AG04450 (cell line): Measurements from ENCODE around the gene SCGB2B2. TPM values are rescaled to one million over a fixed set of nuclear protein-coding genes. Genes with fewer than 3 reads are reported as not detected.

ENCODE experiments used
- CTCF ChIA-PET: fragments of 300-600, 350-600 bp; formaldehyde crosslinking; extraction: SDS; loops from one replicate; lab custom pipeline; 2022; ENCODE audit warnings: antibody characterized with exemption, inconsistent platforms; lab: Charles Lee
- POLR2A ChIA-PET: fragments of 350-600 bp; formaldehyde crosslinking; extraction: SDS; loops from one replicate; lab custom pipeline; 2021; ENCODE audit warnings: antibody characterized with exemption, inconsistent platforms; lab: Yijun Ruan, JAX
- DNase-seq: peaks from one replicate; pipeline ENCODE4 v3.0.0-alpha.2; 2011; ENCODE audit warnings: low read depth, low spot score
- H3K27ac ChIP-seq: one replicate; pipeline ENCODE4 v1.5.1; 2012; ENCODE audit warnings: low read depth, low read length, control low read depth
- H3K27me3 ChIP-seq: one replicate; pipeline ENCODE4 v1.6.0; 2012; ENCODE audit warnings: low read length; ENCODE audit not compliant: control insufficient read depth, insufficient read depth
- H3K4me3 ChIP-seq: 2 replicates; pipeline ENCODE4 v1.5.1; 2011; ENCODE audit warnings: mild to moderate bottlenecking, low read depth, low read length, control low read depth
- H3K9me3 ChIP-seq: 2 replicates; pipeline ENCODE4 v1.5.1; 2012; ENCODE audit warnings: low read length; ENCODE audit not compliant: control insufficient read depth, insufficient read depth
- polyA plus RNA-seq: library from polyadenylated mRNA; depleted of rRNA; stranded (reverse); fragments of >200 nt; gene quantifications from 2 replicates; pipeline ENCODE4 v1.2.3, GENCODE V29; 2011
- TF ChIP-seq, protein P1 (sequence below): IDR thresholded peaks from 2 replicates; pipeline ENCODE4 v1.5.1; 2011; ENCODE audit warnings: low read depth, low read length, control low read depth, inconsistent platforms

SCGB2B2 gene
- polyA plus RNA-seq, 1 experiment: 0.21 TPM

DNA sequence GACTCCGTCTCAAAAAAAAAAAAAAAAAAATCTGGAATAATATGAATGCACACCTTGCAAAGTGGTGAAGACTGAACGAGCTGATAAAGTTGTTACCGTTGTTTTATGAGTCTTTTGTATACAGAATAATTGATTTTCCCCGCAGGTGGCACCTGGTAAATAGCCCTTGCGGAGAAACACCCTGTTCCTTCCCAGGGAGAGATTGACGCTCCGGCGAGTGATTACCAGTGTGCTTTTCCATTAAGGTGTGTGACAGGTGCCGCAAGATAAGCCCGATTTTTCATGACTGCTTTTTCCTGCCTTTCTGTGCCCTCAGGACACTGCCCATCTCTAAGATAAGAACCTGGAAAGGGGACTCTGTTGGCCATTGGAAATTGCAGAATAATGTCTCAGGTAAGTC, 1.5 kb upstream of the SCGB2B2 start:
- ChIA-PET CTCF (interaction anchor here (0.7 to 2.5 kb wide), 3 partner anchors 34 to 438 kb away, joined by 3 to 8 read pairs (median 3); no protein-coding TSS in a partner anchor), POLR2A (interaction anchor here (0.7 to 1.8 kb wide), 3 partner anchors 17 to 56 kb away, joined by 3 to 17 read pairs (median 4); partner anchors contain the start of gene ZNF181)
- H3K4me3 ChIP-seq: peak overlapping the region; percentile 75
- no peaks in the 10 kb centered on the region for H3K27me3 ChIP-seq
- DNase-seq: no peak
- peak overlapping the region; percentile 87 for H3K27ac ChIP-seq
- TF ChIP-seq, protein P1, sequence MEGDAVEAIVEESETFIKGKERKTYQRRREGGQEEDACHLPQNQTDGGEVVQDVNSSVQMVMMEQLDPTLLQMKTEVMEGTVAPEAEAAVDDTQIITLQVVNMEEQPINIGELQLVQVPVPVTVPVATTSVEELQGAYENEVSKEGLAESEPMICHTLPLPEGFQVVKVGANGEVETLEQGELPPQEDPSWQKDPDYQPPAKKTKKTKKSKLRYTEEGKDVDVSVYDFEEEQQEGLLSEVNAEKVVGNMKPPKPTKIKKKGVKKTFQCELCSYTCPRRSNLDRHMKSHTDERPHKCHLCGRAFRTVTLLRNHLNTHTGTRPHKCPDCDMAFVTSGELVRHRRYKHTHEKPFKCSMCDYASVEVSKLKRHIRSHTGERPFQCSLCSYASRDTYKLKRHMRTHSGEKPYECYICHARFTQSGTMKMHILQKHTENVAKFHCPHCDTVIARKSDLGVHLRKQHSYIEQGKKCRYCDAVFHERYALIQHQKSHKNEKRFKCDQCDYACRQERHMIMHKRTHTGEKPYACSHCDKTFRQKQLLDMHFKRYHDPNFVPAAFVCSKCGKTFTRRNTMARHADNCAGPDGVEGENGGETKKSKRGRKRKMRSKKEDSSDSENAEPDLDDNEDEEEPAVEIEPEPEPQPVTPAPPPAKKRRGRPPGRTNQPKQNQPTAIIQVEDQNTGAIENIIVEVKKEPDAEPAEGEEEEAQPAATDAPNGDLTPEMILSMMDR: no peak
- H3K9me3 ChIP-seq: peaks cover 21% of the 10 kb centered on the region

DNA sequence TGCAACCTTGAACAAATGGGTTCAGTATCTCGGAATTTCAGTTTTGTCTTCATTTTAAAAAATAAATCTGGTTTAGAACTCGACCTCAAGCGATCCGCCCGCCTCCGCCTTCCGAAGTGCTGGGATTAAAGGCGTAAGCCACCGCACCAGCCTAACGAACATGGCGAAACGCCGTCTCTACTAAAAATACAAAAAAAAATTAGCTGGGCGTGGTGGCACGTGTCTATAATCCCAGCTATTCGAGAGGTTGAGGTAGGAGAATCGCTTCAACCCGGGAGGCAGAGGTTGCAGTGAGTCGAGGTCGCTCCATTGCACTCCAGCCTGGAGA, 1.1 kb upstream of the SCGB2B2 start:
- TF ChIP-seq, protein P1: no peak
- H3K4me3 ChIP-seq: peak overlapping the region; percentile 75
- ChIA-PET CTCF (interaction anchor here (0.7 to 2.5 kb wide), 3 partner anchors 34 to 438 kb away, joined by 3 to 8 read pairs (median 3); no protein-coding TSS in a partner anchor), POLR2A (interaction anchor here (0.6 to 1.8 kb wide), 8 partner anchors 11 to 1501 kb away, joined by 3 to 17 read pairs (median 4); partner anchors contain the start of genes WTIP, ZNF181 and ZNF599)
- peak overlapping the region; percentile 87 for H3K27ac ChIP-seq
- no peaks in the 10 kb centered on the region for H3K27me3 ChIP-seq
- peaks cover 21% of the 10 kb centered on the region for H3K9me3 ChIP-seq
- DNase-seq: no peak

DNA sequence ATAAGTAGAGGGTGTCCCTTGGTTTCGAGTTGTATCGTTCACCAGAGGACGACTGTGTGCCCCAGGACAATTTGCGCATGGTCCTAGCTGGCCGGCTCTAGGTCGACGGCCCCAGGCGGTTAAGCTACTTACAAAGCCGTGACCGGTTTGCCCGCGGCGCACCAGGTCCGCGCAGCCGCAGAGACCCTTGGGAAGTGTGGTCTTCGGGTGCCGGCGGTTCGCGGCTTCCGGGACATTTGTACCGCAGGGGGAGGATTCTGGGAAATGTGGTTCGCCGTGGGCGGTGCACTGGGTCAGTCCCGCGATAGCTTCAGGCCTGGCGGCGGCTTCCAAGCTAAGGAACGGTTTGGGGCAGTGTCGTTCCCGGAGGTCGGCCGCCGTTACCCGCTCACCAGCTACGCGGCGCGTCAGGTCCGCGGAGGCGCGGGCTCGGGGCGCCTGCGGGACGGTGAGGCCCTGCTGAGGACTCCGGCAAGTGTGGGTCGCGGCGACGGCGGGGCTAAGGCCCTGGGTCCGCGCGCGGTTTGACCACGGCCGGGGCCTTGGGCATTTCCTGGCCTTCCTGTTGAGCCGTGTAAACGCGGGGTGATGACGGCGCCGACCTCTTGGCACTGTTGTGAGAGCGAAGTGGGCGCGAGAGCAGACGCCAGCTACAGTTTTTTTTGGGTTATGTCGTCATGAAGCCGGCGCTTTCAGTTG, 576 bp upstream of the SCGB2B2 start, which contains the start of gene ZNF302:
Gene ZNF302 (plus strand): TSS at position 293 of the 699 bp plus-strand sequence. CDS start 1,127 bp downstream, outside the sequence.
- CTCF ChIA-PET: interaction anchor here (0.7 to 2.5 kb wide), 3 partner anchors 35 to 439 kb away, joined by 3 to 8 read pairs (median 3); no protein-coding TSS in a partner anchor
- POLR2A ChIA-PET: interaction anchor here (0.6 to 1.8 kb wide), 9 partner anchors 11 to 1500 kb away, joined by 3 to 17 read pairs (median 4); partner anchors contain the start of genes WTIP, ZNF181, ZNF30 and ZNF599
- peak; percentile 94 for DNase-seq

DNA sequence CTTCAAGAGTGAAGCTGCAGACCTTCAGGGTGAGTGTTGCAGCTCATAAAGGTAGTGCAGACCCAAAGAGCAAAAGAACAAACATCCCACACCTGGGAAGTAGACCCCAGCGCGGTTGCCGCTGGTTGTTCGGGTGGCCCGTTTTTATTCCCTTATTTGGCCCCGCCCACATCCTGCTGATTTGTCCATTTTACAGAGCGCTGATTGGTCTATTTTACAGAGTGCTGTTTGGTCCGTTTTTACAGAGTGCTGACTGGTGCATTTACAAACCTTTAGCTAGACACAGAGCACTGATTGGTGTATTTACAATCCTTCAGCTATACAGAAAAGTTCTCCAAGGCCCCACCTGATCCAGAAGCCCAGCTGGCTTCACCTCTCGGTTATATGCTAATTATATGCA, 1.0 kb downstream of the SCGB2B2 start:
- POLR2A ChIA-PET: no interaction called here

More for the DNA sequence above, 576 bp upstream of the SCGB2B2 start, which contains the start of gene ZNF302:
- Histone ChIP-seq H3K4me3 (peak within 1 kb of the TSS; percentile 75), H3K27me3 (no peaks in the 10 kb centered on the region), H3K27ac (peak within 1 kb of the TSS; percentile 87), H3K9me3 (peaks cover 21% of the 10 kb centered on the region)
- TF ChIP-seq, protein P1: no peak

More for the DNA sequence above, 1.0 kb downstream of the SCGB2B2 start:
- no peak for DNase-seq
- CTCF ChIA-PET: interaction anchor here (0.6 to 0.8 kb wide), 2 partner anchors 37 to 1133 kb away, joined by 3 to 4 read pairs; no protein-coding TSS in a partner anchor
- TF ChIP-seq, protein P1: no peak
- H3K4me3 ChIP-seq: no peak overlapping the region
- H3K9me3 ChIP-seq: peaks cover 13% of the 10 kb centered on the region
- no peaks in the 10 kb centered on the region for H3K27me3 ChIP-seq
- no peak overlapping the region for H3K27ac ChIP-seq
